Nephron (organoid): ENCODE measurements around the gene PBOV1.

Experiments
- H3K27ac Mint-ChIP-seq, 3 experiments: 2 replicates each; pipeline ENCODE4 v1.8.0; 2020; ENCODE audit warnings: mixed read lengths in 3 of 3, mild to moderate bottlenecking in 2 of 3, moderate library complexity in 1 of 3
- H3K27me3 Mint-ChIP-seq: 2 replicates; pipeline ENCODE4 v1.8.0; 2021; ENCODE audit warnings: low read depth, mild to moderate bottlenecking, moderate library complexity, mixed read lengths
- H3K36me3 Mint-ChIP-seq: 2 replicates; pipeline ENCODE4 v1.8.0; 2020; ENCODE audit warnings: low read depth, mixed read lengths
- H3K4me1 Mint-ChIP-seq: 2 replicates; pipeline ENCODE4 v1.8.0; 2020; ENCODE audit warnings: mixed read lengths
- H3K4me3 Mint-ChIP-seq, 3 experiments: 2 replicates each; pipeline ENCODE4 v1.8.0; 2020; ENCODE audit warnings: mild to moderate bottlenecking in 3 of 3, mixed read lengths in 3 of 3, moderate library complexity in 2 of 3
- H3K9me3 Mint-ChIP-seq: 2 replicates; pipeline ENCODE4 v1.8.0; 2020; ENCODE audit warnings: mixed read lengths
- TF ChIP-seq, protein P1 (sequence below), 3 experiments: fragments of 200-600 bp; sonication (generic); IDR thresholded peaks; one replicate each; pipeline ENCODE4 v1.5.0; 2021; ENCODE audit warnings: antibody characterized with exemption in 3 of 3; ENCODE audit not compliant: unreplicated experiment in 3 of 3

The PBOV1 gene

DNA sequence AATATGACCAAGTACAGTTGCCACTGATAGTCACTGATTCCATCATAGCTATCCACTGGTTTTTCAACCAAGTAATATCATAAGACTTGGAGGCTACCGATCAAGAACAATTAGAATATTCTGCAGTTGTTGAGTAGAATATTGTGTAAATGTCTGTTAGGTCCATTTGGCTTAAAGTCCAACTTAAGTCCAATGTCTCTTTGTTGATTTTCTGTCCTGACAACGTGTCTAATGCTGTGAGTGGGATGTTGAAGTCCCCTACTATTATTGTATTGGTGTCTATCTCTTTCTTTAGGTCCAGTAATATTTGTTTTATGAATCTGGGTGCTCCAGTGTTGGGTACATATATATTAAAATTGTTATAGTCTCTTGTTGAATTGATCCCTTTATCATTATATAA lies 42.7 kb downstream of the PBOV1 start:
- Mint-ChIP-seq H3K27ac (no peak overlapping the region), H3K36me3 (peaks cover 9% of the 10 kb centered on the region), H3K27me3 (peaks cover 8% of the 10 kb centered on the region), H3K4me1 (no peaks in the 10 kb centered on the region), H3K4me3 (no peak overlapping the region), H3K9me3 (peaks cover 30% of the 10 kb centered on the region)
- TF ChIP-seq, protein P1, sequence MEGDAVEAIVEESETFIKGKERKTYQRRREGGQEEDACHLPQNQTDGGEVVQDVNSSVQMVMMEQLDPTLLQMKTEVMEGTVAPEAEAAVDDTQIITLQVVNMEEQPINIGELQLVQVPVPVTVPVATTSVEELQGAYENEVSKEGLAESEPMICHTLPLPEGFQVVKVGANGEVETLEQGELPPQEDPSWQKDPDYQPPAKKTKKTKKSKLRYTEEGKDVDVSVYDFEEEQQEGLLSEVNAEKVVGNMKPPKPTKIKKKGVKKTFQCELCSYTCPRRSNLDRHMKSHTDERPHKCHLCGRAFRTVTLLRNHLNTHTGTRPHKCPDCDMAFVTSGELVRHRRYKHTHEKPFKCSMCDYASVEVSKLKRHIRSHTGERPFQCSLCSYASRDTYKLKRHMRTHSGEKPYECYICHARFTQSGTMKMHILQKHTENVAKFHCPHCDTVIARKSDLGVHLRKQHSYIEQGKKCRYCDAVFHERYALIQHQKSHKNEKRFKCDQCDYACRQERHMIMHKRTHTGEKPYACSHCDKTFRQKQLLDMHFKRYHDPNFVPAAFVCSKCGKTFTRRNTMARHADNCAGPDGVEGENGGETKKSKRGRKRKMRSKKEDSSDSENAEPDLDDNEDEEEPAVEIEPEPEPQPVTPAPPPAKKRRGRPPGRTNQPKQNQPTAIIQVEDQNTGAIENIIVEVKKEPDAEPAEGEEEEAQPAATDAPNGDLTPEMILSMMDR (IDR thresholded peaks at IDR 0.05; ENCODE audit: unreplicated experiment in 3 of 3), result no peak
